ENCODE data around the gene CLCNKA. TPM values are rescaled to one million over a fixed set of nuclear protein-coding genes. Genes with fewer than 3 reads are reported as not detected.

CLCNKA gene
- total RNA-seq, 1 experiment from 2014 or later: 1.5 TPM

- TF ChIP-seq PRDM15 (CRISPR knock-in tag; IDR thresholded peaks at IDR 0.05) (no peak), NR2C2 (CRISPR knock-in tag; IDR thresholded peaks at IDR 0.05) (no peak), JUN (CRISPR knock-in tag; IDR thresholded peaks at IDR 0.05) (no peak)
These were observed 8.0 kb upstream of the CLCNKA start (continued) for GRCh38 chr1:16013908-16014258.

- Mint-ChIP-seq H3K4me3 (peak overlapping the region; percentile 25; the same call in 1 of the 2 replicates), H3K27me3 (ENCODE audit: low read depth) (peaks cover under 1% of the 10 kb centered on the region), H3K4me1 (peaks cover 65% of the 10 kb centered on the region), H3K36me3 (no peaks in the 10 kb centered on the region), H3K9me3 (no peaks in the 10 kb centered on the region), H3K27ac (no peak overlapping the region; the same call in 1 of the 2 replicates)
- TF ChIP-seq SOX15 (CRISPR knock-in tag; IDR thresholded peaks at IDR 0.05): no peak
- TF ChIP-seq ERG (CRISPR knock-in tag; IDR thresholded peaks at IDR 0.05): no peak
- TF ChIP-seq GTF2I (CRISPR knock-in tag; conservative IDR thresholded peaks at IDR 0.05): no peak
- TF ChIP-seq ZNF232 (CRISPR knock-in tag; IDR thresholded peaks at IDR 0.05): no peak
- no peak for TF ChIP-seq ELF4 (CRISPR knock-in tag; IDR thresholded peaks at IDR 0.05; ENCODE audit: low read depth)
- no peak for TF ChIP-seq NFE2L1 (CRISPR knock-in tag; IDR thresholded peaks at IDR 0.05)
- TF ChIP-seq ZBTB21 (CRISPR knock-in tag; IDR thresholded peaks at IDR 0.05; ENCODE audit: borderline replicate concordance): no peak
- TF ChIP-seq E2F5 (CRISPR knock-in tag; IDR thresholded peaks at IDR 0.05): no peak
- TF ChIP-seq ZSCAN18 (CRISPR knock-in tag; IDR thresholded peaks at IDR 0.05): no peak
- TF ChIP-seq FOXP1 (CRISPR knock-in tag; IDR thresholded peaks at IDR 0.05; ENCODE audit: borderline replicate concordance): no peak
- TF ChIP-seq ZNF281 (CRISPR knock-in tag; IDR thresholded peaks at IDR 0.05): no peak
- no peak for TF ChIP-seq ZNF121 (CRISPR knock-in tag; IDR thresholded peaks at IDR 0.05)
- TF ChIP-seq CREM (CRISPR knock-in tag; IDR thresholded peaks at IDR 0.05): no peak
- TF ChIP-seq ATF3 (CRISPR knock-in tag; conservative IDR thresholded peaks at IDR 0.05): no peak
- TF ChIP-seq ZNF263 (CRISPR knock-in tag; IDR thresholded peaks at IDR 0.05; ENCODE audit: low read depth): no peak
- no peak for TF ChIP-seq ZNF671 (CRISPR knock-in tag; IDR thresholded peaks at IDR 0.05)
- TF ChIP-seq ATF1 (CRISPR knock-in tag; IDR thresholded peaks at IDR 0.05): no peak
- POLR2A ChIA-PET: no interaction called here
- CTCF ChIA-PET: interaction anchor here (0.6 to 4.1 kb wide), 5 partner anchors 10 to 59 kb away, joined by 3 to 18 read pairs (median 4); partner anchors contain the start of gene FAM131C
- DNase-seq (ENCODE audit: low spot score) (no peak), ATAC-seq (no peak)
These were observed 7.0 kb upstream of the CLCNKA start for GRCh38 chr1:16014509-16015482.
